Endothelial cell of umbilical vein (primary cell): ENCODE data around the gene ZDHHC11B. TPM values are rescaled to one million over a fixed set of nuclear protein-coding genes. Genes with fewer than 3 reads are reported as not detected.
"Not testable (repeated sequence)": the region's sequence is repeated elsewhere in the genome, so short reads cannot be mapped to it uniquely, and the experiment has no call there.

ENCODE experiments used
- BruUV-seq: library from RNA; stranded (reverse); fragments of 400-500 nt; replicated peaks from 2 replicates; lab custom pipeline; 2021; lab: Mats Ljungman, UMichigan
- CTCF ChIA-PET: fragments of 300-600, 350-600 bp; sonication (Branson Sonifier 250); formaldehyde crosslinking; loops from one replicate; lab custom pipeline; 2021; ENCODE audit warnings: antibody characterized with exemption, inconsistent platforms; lab: Charles Lee
- POLR2A ChIA-PET: fragments of 300-600, 350-600 bp; sonication (Branson Sonifier 250); formaldehyde crosslinking; loops from one replicate; lab custom pipeline; 2021; ENCODE audit warnings: antibody characterized with exemption, inconsistent platforms; lab: Charles Lee
- DNase-seq: peaks from one replicate; pipeline ENCODE4 v3.0.0-alpha.2; 2011; ENCODE audit warnings: low read depth, low spot score
- FAIRE-seq: peaks from 2 replicates; lab custom pipeline; 2011; peaks lifted over from hg19 to GRCh38; lab: Jason Lieb, UNC
- H2AFZ ChIP-seq: 2 replicates; pipeline ENCODE4 v1.6.0; 2012; ENCODE audit warnings: low read depth, low read length, control low read depth, inconsistent platforms
- H3K27ac ChIP-seq: 2 replicates; pipeline ENCODE4 v1.5.1; 2011; ENCODE audit warnings: low read depth, mild to moderate bottlenecking, control low read depth, low read length, moderate library complexity; ENCODE audit not compliant: insufficient read depth
- H3K27me3 ChIP-seq, 2 experiments: 2 replicates each; pipeline versions ENCODE4 v1.6.0 to v1.6.1; 2011; ENCODE audit warnings: low read length in 2 of 2, mixed read lengths in 1 of 2; ENCODE audit not compliant: control insufficient read depth in 2 of 2, insufficient read depth in 2 of 2
- H3K36me3 ChIP-seq, 2 experiments: 2 replicates in 1 of 2; 3 replicates in 1 of 2; pipeline ENCODE4 v1.5.1; 2011; ENCODE audit warnings: low read length in 2 of 2, mild to moderate bottlenecking in 1 of 2, moderate library complexity in 1 of 2; ENCODE audit not compliant: control insufficient read depth in 2 of 2, insufficient read depth in 2 of 2; ENCODE audit errors: extremely low read depth in 1 of 2
- H3K4me1 ChIP-seq: 3 replicates; pipeline ENCODE4 v1.5.1; 2011; ENCODE audit warnings: mild to moderate bottlenecking, low read length; ENCODE audit not compliant: control insufficient read depth, insufficient read depth; ENCODE audit errors: extremely low read depth
- H3K4me2 ChIP-seq: 2 replicates; pipeline ENCODE4 v1.6.1; 2011; ENCODE audit warnings: low read length, control low read depth, mixed read lengths; ENCODE audit not compliant: insufficient read depth
- H3K4me3 ChIP-seq, 3 experiments: fragments of 200-600 bp in 1 of 3; sonication (generic), shearing (Covaris generic) in 1 of 3; replicated peaks in 1 of 3; 2 replicates each; pipeline ENCODE4 v1.5.1; 2011 to 2016; ENCODE audit warnings: control low read depth in 3 of 3, low read length in 3 of 3, mild to moderate bottlenecking in 2 of 3, inconsistent platforms in 1 of 3, low read depth in 1 of 3, moderate library complexity in 1 of 3; ENCODE audit not compliant: insufficient read depth in 1 of 3
- H3K79me2 ChIP-seq: 2 replicates; pipeline ENCODE4 v1.6.0; 2012; ENCODE audit warnings: low read length, inconsistent platforms; ENCODE audit not compliant: control insufficient read depth, insufficient read depth
- H3K9ac ChIP-seq: replicated peaks from 2 replicates; pipeline ENCODE3; 2011; ENCODE audit warnings: low read length, control low read depth; ENCODE audit not compliant: insufficient read depth; ENCODE audit errors: extremely low read depth
- H3K9me1 ChIP-seq: replicated peaks from 3 replicates; pipeline ENCODE4 v1.6.0; 2011; ENCODE audit warnings: mild to moderate bottlenecking, low read length; ENCODE audit not compliant: control insufficient read depth, insufficient read depth; ENCODE audit errors: extremely low read depth
- H3K9me3 ChIP-seq: replicated peaks from 2 replicates; pipeline ENCODE4 v1.5.1; 2012; ENCODE audit warnings: low read length, inconsistent platforms; ENCODE audit not compliant: control insufficient read depth, insufficient read depth
- H4K20me1 ChIP-seq: replicated peaks from 2 replicates; pipeline ENCODE3; 2011; ENCODE audit warnings: mild to moderate bottlenecking, low read length; ENCODE audit not compliant: control insufficient read depth, insufficient read depth; ENCODE audit errors: extremely low read depth
- CTCF ChIP-seq, 2 donors: IDR thresholded peaks; 1 replicate in 1 of 2; 2 replicates in 1 of 2; pipeline ENCODE4 v1.5.1; 2011; ENCODE audit warnings: low read length in 2 of 2, mild to moderate bottlenecking in 2 of 2, moderate library complexity in 2 of 2, control low read depth in 1 of 2, inconsistent platforms in 1 of 2, low read depth in 1 of 2; ENCODE audit not compliant: insufficient read depth in 1 of 2; ENCODE audit errors: extremely low read depth in 1 of 2
- EZH2 ChIP-seq: IDR thresholded peaks from 2 replicates; pipeline ENCODE4 v1.6.1; 2012; ENCODE audit warnings: borderline replicate concordance, low read depth, mild to moderate bottlenecking, moderate library complexity, low read length, inconsistent platforms; ENCODE audit not compliant: severe bottlenecking
- FOS ChIP-seq: IDR thresholded peaks from 2 replicates; pipeline ENCODE4 v1.6.1; 2011; ENCODE audit warnings: mild to moderate bottlenecking, low read length, moderate library complexity, borderline replicate concordance; ENCODE audit not compliant: insufficient read depth
- MYC ChIP-seq: IDR thresholded peaks from one replicate; pipeline ENCODE4 v1.6.1; 2011; ENCODE audit warnings: mild to moderate bottlenecking, low read depth, low read length
- POLR2A ChIP-seq: IDR thresholded peaks from 2 replicates; pipeline ENCODE4 v1.6.1; 2012; ENCODE audit warnings: low read depth, mild to moderate bottlenecking, control low read depth, low read length
- POLR2AphosphoS5 ChIP-seq: IDR thresholded peaks from 2 replicates; pipeline ENCODE4 v1.6.1; 2012; ENCODE audit warnings: low read depth, mild to moderate bottlenecking, control low read depth, low read length, moderate library complexity; ENCODE audit not compliant: insufficient read depth
- dilution Hi-C: fragments of 300-500 bp; cut with MboI; formaldehyde crosslinking; loops from one replicate; pipeline ENCODE4 v1.15.0; 2019; ENCODE audit warnings: low sequenced_read_pairs; ENCODE audit not compliant: extremely low pct_ligation_motif_present
- intact Hi-C: fragments of 100-400 bp; cut with micrococcal nuclease; formaldehyde crosslinking; loops from one replicate; pipeline ENCODE4 v1.10.0; 2022
- polyA plus RNA-seq, 4 experiments: library from polyadenylated mRNA; depleted of rRNA in 3 of 4; stranded (reverse) in 3 of 4; unstranded in 1 of 4; fragments of >200 nt; gene quantifications; 2 replicates each; pipeline versions ENCODE4 v1.2.1 to v1.2.3, GENCODE V29; 2011 to 2012; ENCODE audit warnings: missing spikeins in 1 of 4
- total RNA-seq: library from RNA; stranded (reverse); gene quantifications from 2 replicates; pipeline ENCODE4 v1.2.3, GENCODE V29; 2021

The ZDHHC11B gene
- total and polyA plus RNA-seq, 2 donors (not counting 3 experiments of a cell fraction or from before 2014, with no cell fraction given), result not detected

GRCh38 chr5:756171-756570 lies 28.4 kb downstream of the ZDHHC11B start:
- H2AFZ ChIP-seq, result no peak overlapping the region
- no peak overlapping the region for H3K4me2 ChIP-seq
- no peaks in the 10 kb centered on the region for H3K79me2 ChIP-seq
- ChIA-PET CTCF (no interaction called here), POLR2A (no interaction called here)
- H3K27ac ChIP-seq, result no peak overlapping the region
- no peaks in the 10 kb centered on the region for H3K27me3 ChIP-seq
- no peaks in the 10 kb centered on the region for H3K9me3 ChIP-seq
- dilution Hi-C loops (no loop called here), intact Hi-C loops (no loop called here)
- no peaks in the 10 kb centered on the region for H3K9me1 ChIP-seq
- H4K20me1 ChIP-seq, result no peaks in the 10 kb centered on the region
- no peak for FAIRE-seq
- TF ChIP-seq EZH2, result no peak
- TF ChIP-seq POLR2A, result no peak
- no peak for TF ChIP-seq FOS
- no peak for TF ChIP-seq POLR2AphosphoS5
- TF ChIP-seq CTCF (IDR thresholded peaks at IDR 0.05; ENCODE audit: extremely low read depth in 1 of 2, insufficient read depth in 1 of 2, low read depth in 1 of 2, low read length in 2 of 2), result no peak
- TF ChIP-seq MYC, result no peak
- H3K36me3 ChIP-seq, result no peaks in the 10 kb centered on the region
- BruUV-seq, result no TSS peak
- no peaks in the 10 kb centered on the region for H3K4me1 ChIP-seq
- no peak for DNase-seq
- no peak overlapping the region for H3K4me3 ChIP-seq
- H3K9ac ChIP-seq, result no peak overlapping the region

- H3K9ac ChIP-seq, H3K36me3 ChIP-seq, H3K4me2 ChIP-seq, DNase-seq, H2AFZ ChIP-seq, H3K27me3 ChIP-seq, H3K4me1 ChIP-seq, H3K9me3 ChIP-seq, CTCF ChIA-PET, POLR2A ChIA-PET, H3K27ac ChIP-seq, dilution Hi-C loops, BruUV-seq, FAIRE-seq, H3K4me3 ChIP-seq, intact Hi-C loops, H4K20me1 ChIP-seq, H3K9me1 ChIP-seq, H3K79me2 ChIP-seq: not testable (repeated sequence)
Measured at GRCh38 chr5:754143-754632, 30.3 kb downstream of the ZDHHC11B start.

GRCh38 chr5:753567-754142 lies 30.9 kb downstream of the ZDHHC11B start:
- H3K27ac ChIP-seq, H3K9ac ChIP-seq, intact Hi-C loops, DNase-seq, H3K27me3 ChIP-seq, CTCF ChIA-PET, H3K9me1 ChIP-seq, H3K4me1 ChIP-seq, FAIRE-seq, H3K4me3 ChIP-seq, H3K36me3 ChIP-seq, H3K79me2 ChIP-seq, H4K20me1 ChIP-seq, H3K9me3 ChIP-seq, H3K4me2 ChIP-seq, H2AFZ ChIP-seq, POLR2A ChIA-PET, dilution Hi-C loops, BruUV-seq: not testable (repeated sequence)
